B cell (primary cell): Measurements from ENCODE around the gene TOGARAM2.

ENCODE experiments used
- CTCF ChIP-seq: fragments of 200-600 bp; IDR thresholded peaks from one replicate; pipeline ENCODE4 v1.8.0; 2022; ENCODE audit warnings: antibody characterized with exemption, mild to moderate bottlenecking
- EZH2 ChIP-seq: IDR thresholded peaks from 2 replicates; pipeline ENCODE4 v1.6.1; 2012; ENCODE audit warnings: borderline replicate concordance, low read depth, mild to moderate bottlenecking, moderate library complexity, low read length; ENCODE audit not compliant: insufficient read depth, poor library complexity, severe bottlenecking

- TF ChIP-seq CTCF (no peak), EZH2 (no peak)
Observed at GRCh38 chr2:29050591-29050990, 69.5 kb downstream of the TOGARAM2 start.
